Mucosa of rectum (tissue), 2 donors: ENCODE measurements around the gene SLC25A38.
A peak's percentile ranks its signal among the peaks of the same experiment; 100 is the strongest.

Experiments
- H3K27ac ChIP-seq, 2 donors: one replicate each; pipeline ENCODE4 v1.7.0; 2013; ENCODE audit warnings: inconsistent platforms in 2 of 2, low read depth in 2 of 2, low read length in 2 of 2
- H3K27me3 ChIP-seq, 2 donors: one replicate each; pipeline ENCODE4 v1.7.0; 2013; ENCODE audit warnings: low read length in 2 of 2; ENCODE audit not compliant: control insufficient read depth in 2 of 2, insufficient read depth in 2 of 2
- H3K36me3 ChIP-seq, 2 donors: one replicate each; pipeline ENCODE4 v1.7.0; 2013; ENCODE audit warnings: low read length in 2 of 2; ENCODE audit not compliant: control insufficient read depth in 2 of 2, insufficient read depth in 2 of 2
- H3K4me1 ChIP-seq, 2 donors: one replicate each; pipeline ENCODE4 v1.7.0; 2013; ENCODE audit warnings: low read length in 2 of 2, mild to moderate bottlenecking in 1 of 2; ENCODE audit not compliant: control insufficient read depth in 2 of 2, insufficient read depth in 2 of 2
- H3K4me3 ChIP-seq, 2 donors: one replicate each; pipeline ENCODE4 v1.7.0; 2013; ENCODE audit warnings: low read length in 2 of 2
- H3K9ac ChIP-seq, 2 donors: one replicate each; pipeline ENCODE4 v1.7.0; 2013; ENCODE audit warnings: low read length in 2 of 2, low read depth in 1 of 2, mild to moderate bottlenecking in 1 of 2
- H3K9me3 ChIP-seq, 2 donors: one replicate each; pipeline ENCODE4 v1.7.0; 2013; ENCODE audit warnings: low read length in 2 of 2; ENCODE audit not compliant: control insufficient read depth in 2 of 2
- donor health status: healthy.
- donor health status: Normal muscosa, but diverticular disease.

Gene SLC25A38

GRCh38 chr3:39372833-39373232, 10.3 kb upstream of the SLC25A38 start:
- Histone ChIP-seq H3K9ac (no peak overlapping the region), H3K27me3 (no peaks in the 10 kb centered on the region), H3K4me3 (no peak overlapping the region), H3K36me3 (no peaks in the 10 kb centered on the region), H3K4me1 (no peaks in the 10 kb centered on the region), H3K9me3 (no peaks in the 10 kb centered on the region), H3K27ac (no peak overlapping the region)

DNA sequence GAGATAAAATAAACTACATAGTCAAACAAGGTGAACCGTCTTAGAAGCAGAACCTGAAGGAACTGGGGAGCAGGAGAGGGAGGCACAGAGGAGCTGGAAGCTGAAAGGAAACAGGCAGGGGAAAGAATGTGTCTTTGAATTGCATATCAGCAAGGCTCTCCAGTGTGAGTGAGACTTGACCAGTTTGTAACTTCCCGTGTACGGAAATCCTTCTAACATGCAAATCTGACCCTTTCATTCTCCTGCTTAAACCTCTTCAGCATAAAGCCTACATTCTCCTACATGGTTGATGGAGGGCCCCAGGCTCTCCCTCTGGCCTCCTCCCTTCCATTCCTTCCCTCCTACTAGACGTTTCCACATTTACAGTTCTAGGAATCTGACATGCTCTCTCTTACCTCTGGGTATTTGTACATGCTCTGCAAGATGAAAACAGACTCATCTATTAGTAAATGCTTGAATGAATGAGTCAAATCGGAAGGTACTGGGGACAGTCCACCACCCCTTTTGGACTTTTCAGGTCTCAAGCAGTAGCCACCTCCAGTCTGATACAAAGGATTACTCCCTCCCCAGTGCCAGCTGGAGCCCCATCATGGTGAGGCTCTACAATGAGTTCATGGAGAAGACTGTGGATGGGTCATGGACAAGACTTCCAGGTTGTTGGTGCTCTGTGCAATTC, 6.1 kb upstream of the SLC25A38 start:
- Histone ChIP-seq H3K9me3 (no peaks in the 10 kb centered on the region), H3K27me3 (no peaks in the 10 kb centered on the region), H3K9ac (no peak overlapping the region), H3K36me3 (no peaks in the 10 kb centered on the region), H3K4me1 (peaks cover 0 to 4% of the 10 kb centered on the region in 2 donors), H3K27ac (no peak overlapping the region), H3K4me3 (no peak overlapping the region)

- Histone ChIP-seq H3K9me3 (no peaks in the 10 kb centered on the region), H3K27ac (no peak overlapping the region), H3K27me3 (no peaks in the 10 kb centered on the region), H3K9ac (no peak overlapping the region), H3K4me3 (no peak overlapping the region), H3K4me1 (peaks cover 5 to 11% of the 10 kb centered on the region in 2 donors), H3K36me3 (no peaks in the 10 kb centered on the region)
Measured at GRCh38 chr3:39378088-39378487, 5.1 kb upstream of the SLC25A38 start.

- H3K4me1 ChIP-seq, result peaks cover 5 to 11% of the 10 kb centered on the region in 2 donors
- no peak overlapping the region for H3K4me3 ChIP-seq
- H3K36me3 ChIP-seq, result no peaks in the 10 kb centered on the region
- H3K27me3 ChIP-seq, result no peaks in the 10 kb centered on the region
- H3K9ac ChIP-seq, result no peak overlapping the region
- H3K27ac ChIP-seq, result no peak overlapping the region
- H3K9me3 ChIP-seq, result no peaks in the 10 kb centered on the region
Measured at GRCh38 chr3:39378957-39379777, 4.0 kb upstream of the SLC25A38 start.

DNA sequence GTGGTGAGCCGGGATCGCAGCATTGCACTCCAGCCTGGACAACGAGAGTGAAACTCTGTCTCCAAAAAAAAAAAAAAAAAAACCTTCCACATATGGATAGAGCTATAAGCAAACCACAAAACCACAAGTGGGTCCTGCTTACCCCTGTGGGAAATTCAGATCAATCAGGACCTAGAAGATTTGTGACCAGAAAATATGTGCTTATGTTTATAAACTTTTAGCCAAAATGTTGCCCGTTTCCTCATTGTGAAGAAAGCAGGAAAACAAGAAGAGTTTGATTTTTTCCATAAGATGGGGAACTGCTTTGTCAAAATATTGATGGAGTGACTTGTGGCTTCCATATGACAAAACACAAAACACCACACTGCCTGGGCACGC, 3.4 kb upstream of the SLC25A38 start:
- Histone ChIP-seq H3K9ac (no peak overlapping the region), H3K27ac (no peak overlapping the region), H3K9me3 (no peaks in the 10 kb centered on the region), H3K4me3 (no peak overlapping the region), H3K4me1 (peaks cover 7 to 16% of the 10 kb centered on the region in 2 donors), H3K27me3 (no peaks in the 10 kb centered on the region), H3K36me3 (no peaks in the 10 kb centered on the region)

DNA sequence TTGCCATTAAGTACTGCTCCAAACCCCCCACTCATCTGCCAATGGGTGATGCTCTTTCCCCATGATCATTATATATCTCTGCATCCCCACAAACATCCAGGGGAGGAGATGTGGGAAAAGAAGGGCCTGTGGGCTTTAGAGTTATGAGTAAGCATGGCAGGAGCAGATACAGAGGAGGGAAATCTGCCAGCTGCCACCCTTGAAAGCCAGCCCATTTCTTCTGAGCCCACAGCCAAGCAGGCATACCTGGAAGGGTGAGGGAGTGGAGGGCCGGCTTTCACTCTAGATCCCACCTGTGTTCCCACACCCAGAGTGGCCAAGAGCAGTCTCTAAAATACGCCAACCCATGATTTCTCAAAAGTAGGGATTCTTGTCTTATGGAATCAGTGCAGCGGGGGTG, 1.7 kb upstream of the SLC25A38 start:
- peaks cover 17 to 27% of the 10 kb centered on the region in 2 donors for H3K4me1 ChIP-seq

DNA sequence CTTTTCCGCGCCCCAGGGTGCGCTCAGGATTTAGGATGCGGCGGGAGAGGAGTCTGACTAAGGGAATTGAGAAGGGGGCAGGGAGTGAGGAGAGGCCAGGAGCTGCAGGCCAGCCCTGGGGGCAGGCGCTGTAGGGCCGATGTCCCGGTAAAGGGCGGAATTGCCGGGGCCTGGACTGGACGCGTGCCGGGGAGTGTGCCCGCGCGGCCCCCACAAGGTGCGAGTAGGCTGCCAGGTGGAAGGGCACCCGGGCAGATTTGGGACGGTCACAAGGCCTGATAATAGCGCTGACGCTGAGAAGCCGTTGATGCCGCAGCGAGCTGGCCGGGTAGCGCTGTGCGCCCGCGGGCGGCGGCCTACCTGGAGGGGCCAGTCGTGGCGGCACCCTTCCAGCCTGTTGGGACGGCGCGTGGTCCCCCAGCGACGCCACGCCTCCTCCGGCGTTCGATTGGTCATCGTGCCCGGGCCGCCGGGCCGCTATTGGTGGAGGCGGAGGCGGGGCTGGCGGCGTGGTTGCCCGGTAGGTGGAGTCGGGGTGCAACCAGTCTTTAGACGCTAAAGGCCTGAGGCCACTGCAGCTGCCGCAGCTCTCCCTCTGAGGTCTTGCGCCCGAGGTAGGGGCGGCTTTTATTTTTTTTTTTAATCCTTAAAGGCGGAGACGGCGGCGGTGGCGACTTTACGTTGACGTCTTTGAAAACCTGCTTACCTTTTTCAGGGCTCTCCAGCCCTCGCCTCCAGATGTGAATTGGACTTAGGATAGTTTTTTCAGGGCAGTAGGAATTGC, 903 bp downstream of the SLC25A38 start:
- peak overlapping the region; percentile 83 to 92 for H3K4me3 ChIP-seq
- peaks cover 22 to 44% of the 10 kb centered on the region in 2 donors for H3K4me1 ChIP-seq

More for the DNA sequence above, 1.7 kb upstream of the SLC25A38 start:
- Histone ChIP-seq H3K27ac (no peak overlapping the region), H3K36me3 (no peaks in the 10 kb centered on the region), H3K4me3 (no peak overlapping the region), H3K9ac (no peak overlapping the region), H3K9me3 (no peaks in the 10 kb centered on the region), H3K27me3 (no peaks in the 10 kb centered on the region)

GRCh38 chr3:39384665-39385000, 1.5 kb downstream of the SLC25A38 start:
- H3K27ac ChIP-seq, result peak overlapping the region in 1 of 2 donors; percentile 26
- H3K27me3 ChIP-seq, result no peaks in the 10 kb centered on the region
- H3K4me1 ChIP-seq, result peaks cover 22 to 43% of the 10 kb centered on the region in 2 donors
- H3K36me3 ChIP-seq, result peaks cover 0 to 5% of the 10 kb centered on the region in 2 donors
- H3K9ac ChIP-seq, result peak overlapping the region in 1 of 2 donors; percentile 84
- H3K9me3 ChIP-seq, result no peaks in the 10 kb centered on the region
- H3K4me3 ChIP-seq, result peak overlapping the region; percentile 83 to 92

More for the DNA sequence above, 903 bp downstream of the SLC25A38 start:
- Histone ChIP-seq H3K27ac (peak overlapping the region; percentile 97 to 98), H3K9me3 (no peaks in the 10 kb centered on the region), H3K9ac (peak overlapping the region; percentile 84 to 89), H3K27me3 (no peaks in the 10 kb centered on the region), H3K36me3 (no peaks in the 10 kb centered on the region)

- H3K27ac ChIP-seq, result no peak overlapping the region
Measured at GRCh38 chr3:39385456-39386090, 2.4 kb downstream of the SLC25A38 start.

More at GRCh38 chr3:39385456-39386090, 2.4 kb downstream of the SLC25A38 start:
- Histone ChIP-seq H3K27me3 (no peaks in the 10 kb centered on the region), H3K36me3 (peaks cover 5 to 11% of the 10 kb centered on the region in 2 donors), H3K9ac (peak overlapping the region in 1 of 2 donors; percentile 18), H3K9me3 (no peaks in the 10 kb centered on the region), H3K4me3 (peak overlapping the region in 1 of 2 donors; percentile 83), H3K4me1 (peaks cover 22 to 45% of the 10 kb centered on the region in 2 donors)
